Right lobe of liver (tissue), 4 donors: ENCODE data around the gene USF2.

Experiments used
- POLR2A ChIP-seq: fragments of 450-650 bp; IDR thresholded peaks from one replicate; pipeline ENCODE4 v1.6.1; 2017; ENCODE audit warnings: antibody characterized with exemption, mild to moderate bottlenecking
- TF ChIP-seq, protein P1 (sequence below), 4 donors: fragments of 200-600 bp in 3 of 4; fragments of 450-650 bp in 1 of 4; IDR thresholded peaks; one replicate each; pipeline versions ENCODE4 v1.5.1 to v1.8.0; 2016 to 2022; ENCODE audit warnings: antibody characterized with exemption in 4 of 4, mild to moderate bottlenecking in 2 of 4
- donor health status: DM: no; HTN: no; CAD: no.
- donor health status: DM: no; HTN: no; CAD: no.
- donor health status: DM: no; HTN: yes; CAD: no.

DNA sequence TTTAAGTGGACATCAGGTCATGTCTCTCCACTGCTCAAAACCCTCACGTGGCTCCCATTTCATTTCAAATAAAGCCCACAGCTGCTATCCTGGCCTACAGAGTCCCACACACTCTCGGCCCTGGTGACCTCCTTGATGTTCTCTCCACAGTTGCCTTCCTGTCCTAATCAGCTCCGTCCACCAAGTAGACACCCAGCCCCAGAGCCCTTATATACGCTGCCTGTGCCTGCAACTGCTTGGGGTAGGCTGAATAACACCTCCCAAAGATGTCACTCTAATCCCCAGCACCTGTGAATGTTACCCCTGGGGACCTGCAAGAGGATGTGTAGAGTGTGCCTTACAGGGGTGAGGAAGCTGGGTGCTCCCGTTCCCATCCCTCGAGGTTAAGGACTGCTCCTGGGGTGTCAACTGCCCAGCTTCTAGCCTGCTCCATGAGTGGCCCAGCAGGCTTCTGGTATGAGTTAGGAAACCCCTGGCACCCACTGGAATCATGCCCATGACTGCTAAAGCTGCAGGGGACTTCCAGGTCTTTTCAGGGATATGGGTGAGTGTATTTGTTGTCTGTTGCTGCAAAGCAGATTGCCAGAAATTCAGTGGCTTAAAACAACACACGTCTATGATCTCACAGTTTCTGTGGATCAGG is 46.3 kb upstream of the USF2 start:
- TF ChIP-seq, protein P1, sequence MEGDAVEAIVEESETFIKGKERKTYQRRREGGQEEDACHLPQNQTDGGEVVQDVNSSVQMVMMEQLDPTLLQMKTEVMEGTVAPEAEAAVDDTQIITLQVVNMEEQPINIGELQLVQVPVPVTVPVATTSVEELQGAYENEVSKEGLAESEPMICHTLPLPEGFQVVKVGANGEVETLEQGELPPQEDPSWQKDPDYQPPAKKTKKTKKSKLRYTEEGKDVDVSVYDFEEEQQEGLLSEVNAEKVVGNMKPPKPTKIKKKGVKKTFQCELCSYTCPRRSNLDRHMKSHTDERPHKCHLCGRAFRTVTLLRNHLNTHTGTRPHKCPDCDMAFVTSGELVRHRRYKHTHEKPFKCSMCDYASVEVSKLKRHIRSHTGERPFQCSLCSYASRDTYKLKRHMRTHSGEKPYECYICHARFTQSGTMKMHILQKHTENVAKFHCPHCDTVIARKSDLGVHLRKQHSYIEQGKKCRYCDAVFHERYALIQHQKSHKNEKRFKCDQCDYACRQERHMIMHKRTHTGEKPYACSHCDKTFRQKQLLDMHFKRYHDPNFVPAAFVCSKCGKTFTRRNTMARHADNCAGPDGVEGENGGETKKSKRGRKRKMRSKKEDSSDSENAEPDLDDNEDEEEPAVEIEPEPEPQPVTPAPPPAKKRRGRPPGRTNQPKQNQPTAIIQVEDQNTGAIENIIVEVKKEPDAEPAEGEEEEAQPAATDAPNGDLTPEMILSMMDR (IDR thresholded peaks at IDR 0.05): no peak
- no peak for TF ChIP-seq POLR2A
